GM23338 (cell line): ENCODE results near the gene CARD9.

Experiments
- CREB1 ChIP-seq: fragments of 250-450 bp; sonication (Bioruptor Pico); IDR thresholded peaks from 2 replicates; pipeline ENCODE4 v1.5.0; 2020; ENCODE audit warnings: low read depth, mild to moderate bottlenecking, moderate library complexity
- CTCF ChIP-seq, 2 experiments: fragments of 200-600 bp in 1 of 2; sonication (generic) in 1 of 2; conservative IDR thresholded peaks; 2 replicates each; pipeline versions ENCODE4 v1.5.1 to v1.6.1; 2016 to 2017; ENCODE audit warnings: antibody characterized with exemption in 2 of 2, low read depth in 2 of 2, mild to moderate bottlenecking in 2 of 2, moderate library complexity in 1 of 2
- ETS1 ChIP-seq: IDR thresholded peaks from 2 replicates; pipeline ENCODE4 v1.6.1; 2016; ENCODE audit warnings: antibody characterized with exemption
- EZH2 ChIP-seq: fragments of 200-600 bp; sonication (generic); IDR thresholded peaks from one replicate; pipeline ENCODE4 v1.8.0; 2017; ENCODE audit warnings: antibody characterized with exemption, mild to moderate bottlenecking, low read depth; ENCODE audit not compliant: unreplicated experiment
- EZH2phosphoT487 ChIP-seq: fragments of 200-600 bp; sonication (generic); IDR thresholded peaks from one replicate; pipeline ENCODE4 v1.8.1; 2018; ENCODE audit warnings: antibody characterized with exemption; ENCODE audit not compliant: unreplicated experiment
- JUNB ChIP-seq: IDR thresholded peaks from one replicate; pipeline ENCODE4 v1.6.1; 2016; ENCODE audit warnings: antibody characterized with exemption; ENCODE audit not compliant: unreplicated experiment
- POLR2AphosphoS5 ChIP-seq: IDR thresholded peaks from 2 replicates; pipeline ENCODE4 v1.6.1; 2016; ENCODE audit warnings: antibody characterized with exemption, low read depth
- REST ChIP-seq: IDR thresholded peaks from one replicate; pipeline ENCODE4 v1.6.1; 2018; ENCODE audit warnings: antibody characterized with exemption; ENCODE audit not compliant: unreplicated experiment
- STAT1 ChIP-seq: IDR thresholded peaks from one replicate; pipeline ENCODE4 v1.6.1; 2016; ENCODE audit warnings: antibody characterized with exemption; ENCODE audit not compliant: unreplicated experiment

- TF ChIP-seq EZH2, result no peak
- no peak for TF ChIP-seq REST
- TF ChIP-seq POLR2AphosphoS5, result no peak
- TF ChIP-seq CTCF (conservative IDR thresholded peaks at IDR 0.05; ENCODE audit: low read depth in 2 of 2), result no peak
- no peak for TF ChIP-seq EZH2phosphoT487
- no peak for TF ChIP-seq CREB1 (CRISPR knock-in tag)
- TF ChIP-seq JUNB, result no peak
- TF ChIP-seq STAT1, result no peak
- TF ChIP-seq ETS1, result no peak
Observed at GRCh38 chr9:136375096-136375495, 1.6 kb upstream of the CARD9 start.
